Measurements from ENCODE around the gene ZNF268. TPM values are rescaled to one million over a fixed set of nuclear protein-coding genes. Genes with fewer than 3 reads are reported as not detected.

The ZNF268 gene
- total and polyA plus RNA-seq, 2 of the 13 experiments (the other 11 are each of a cell fraction or from before 2014, with no cell fraction given), result 7.6 to 31.3 TPM

DNA sequence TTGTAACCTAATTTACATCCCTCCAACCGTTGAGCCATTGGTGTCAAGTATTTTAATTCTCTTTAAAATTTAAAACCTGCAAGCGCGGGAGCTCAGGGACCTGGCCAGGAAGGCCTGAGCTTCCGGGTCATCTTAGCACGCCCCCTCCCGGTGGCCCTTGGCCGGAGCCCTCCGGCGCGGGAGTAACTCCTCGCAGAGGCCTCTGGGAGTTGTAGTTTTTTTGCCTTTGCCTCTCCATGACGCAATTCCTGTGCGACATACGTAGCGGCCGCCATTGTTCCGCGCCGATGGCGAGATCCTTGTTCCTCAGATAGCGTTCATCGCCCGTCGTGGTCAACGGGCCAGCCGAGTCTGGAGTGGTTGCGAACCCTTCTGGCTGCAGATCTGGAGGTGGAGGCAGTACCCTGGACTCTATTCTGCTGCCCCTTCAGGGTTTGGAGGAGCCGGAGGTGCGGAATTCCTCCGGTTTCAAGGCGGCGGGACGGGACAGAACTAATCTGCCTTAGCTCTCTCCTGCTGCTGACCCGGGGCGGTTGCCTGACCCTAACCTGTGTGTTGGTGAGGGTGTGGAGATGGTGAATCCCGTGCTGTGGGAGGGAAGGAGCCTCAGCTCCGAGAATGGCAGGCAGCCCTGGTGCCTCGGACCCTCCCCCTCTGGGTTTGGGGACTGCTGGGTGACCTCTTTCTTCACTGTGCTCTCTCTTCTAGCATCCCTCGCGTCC is at the start of gene ZNF268 (continued):
- TF ChIP-seq, protein P1, sequence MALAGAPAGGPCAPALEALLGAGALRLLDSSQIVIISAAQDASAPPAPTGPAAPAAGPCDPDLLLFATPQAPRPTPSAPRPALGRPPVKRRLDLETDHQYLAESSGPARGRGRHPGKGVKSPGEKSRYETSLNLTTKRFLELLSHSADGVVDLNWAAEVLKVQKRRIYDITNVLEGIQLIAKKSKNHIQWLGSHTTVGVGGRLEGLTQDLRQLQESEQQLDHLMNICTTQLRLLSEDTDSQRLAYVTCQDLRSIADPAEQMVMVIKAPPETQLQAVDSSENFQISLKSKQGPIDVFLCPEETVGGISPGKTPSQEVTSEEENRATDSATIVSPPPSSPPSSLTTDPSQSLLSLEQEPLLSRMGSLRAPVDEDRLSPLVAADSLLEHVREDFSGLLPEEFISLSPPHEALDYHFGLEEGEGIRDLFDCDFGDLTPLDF (CRISPR knock-in tag; IDR thresholded peaks at IDR 0.05), result peak; percentile 80; the same call in 1 of the 2 replicates
- TF ChIP-seq, protein P2, sequence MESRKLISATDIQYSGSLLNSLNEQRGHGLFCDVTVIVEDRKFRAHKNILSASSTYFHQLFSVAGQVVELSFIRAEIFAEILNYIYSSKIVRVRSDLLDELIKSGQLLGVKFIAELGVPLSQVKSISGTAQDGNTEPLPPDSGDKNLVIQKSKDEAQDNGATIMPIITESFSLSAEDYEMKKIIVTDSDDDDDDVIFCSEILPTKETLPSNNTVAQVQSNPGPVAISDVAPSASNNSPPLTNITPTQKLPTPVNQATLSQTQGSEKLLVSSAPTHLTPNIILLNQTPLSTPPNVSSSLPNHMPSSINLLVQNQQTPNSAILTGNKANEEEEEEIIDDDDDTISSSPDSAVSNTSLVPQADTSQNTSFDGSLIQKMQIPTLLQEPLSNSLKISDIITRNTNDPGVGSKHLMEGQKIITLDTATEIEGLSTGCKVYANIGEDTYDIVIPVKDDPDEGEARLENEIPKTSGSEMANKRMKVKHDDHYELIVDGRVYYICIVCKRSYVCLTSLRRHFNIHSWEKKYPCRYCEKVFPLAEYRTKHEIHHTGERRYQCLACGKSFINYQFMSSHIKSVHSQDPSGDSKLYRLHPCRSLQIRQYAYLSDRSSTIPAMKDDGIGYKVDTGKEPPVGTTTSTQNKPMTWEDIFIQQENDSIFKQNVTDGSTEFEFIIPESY (CRISPR knock-in tag; IDR thresholded peaks at IDR 0.05), result peak; percentile 65
- TF ChIP-seq ZKSCAN1 (IDR thresholded peaks at IDR 0.05; ENCODE audit: low read length), result 0 out of 2 replicates have a peak, but pooled peaks have one; percentile 15
- no peak for TF ChIP-seq ZNF224 (CRISPR knock-in tag; IDR thresholded peaks at IDR 0.05)
- TF ChIP-seq, protein P3, sequence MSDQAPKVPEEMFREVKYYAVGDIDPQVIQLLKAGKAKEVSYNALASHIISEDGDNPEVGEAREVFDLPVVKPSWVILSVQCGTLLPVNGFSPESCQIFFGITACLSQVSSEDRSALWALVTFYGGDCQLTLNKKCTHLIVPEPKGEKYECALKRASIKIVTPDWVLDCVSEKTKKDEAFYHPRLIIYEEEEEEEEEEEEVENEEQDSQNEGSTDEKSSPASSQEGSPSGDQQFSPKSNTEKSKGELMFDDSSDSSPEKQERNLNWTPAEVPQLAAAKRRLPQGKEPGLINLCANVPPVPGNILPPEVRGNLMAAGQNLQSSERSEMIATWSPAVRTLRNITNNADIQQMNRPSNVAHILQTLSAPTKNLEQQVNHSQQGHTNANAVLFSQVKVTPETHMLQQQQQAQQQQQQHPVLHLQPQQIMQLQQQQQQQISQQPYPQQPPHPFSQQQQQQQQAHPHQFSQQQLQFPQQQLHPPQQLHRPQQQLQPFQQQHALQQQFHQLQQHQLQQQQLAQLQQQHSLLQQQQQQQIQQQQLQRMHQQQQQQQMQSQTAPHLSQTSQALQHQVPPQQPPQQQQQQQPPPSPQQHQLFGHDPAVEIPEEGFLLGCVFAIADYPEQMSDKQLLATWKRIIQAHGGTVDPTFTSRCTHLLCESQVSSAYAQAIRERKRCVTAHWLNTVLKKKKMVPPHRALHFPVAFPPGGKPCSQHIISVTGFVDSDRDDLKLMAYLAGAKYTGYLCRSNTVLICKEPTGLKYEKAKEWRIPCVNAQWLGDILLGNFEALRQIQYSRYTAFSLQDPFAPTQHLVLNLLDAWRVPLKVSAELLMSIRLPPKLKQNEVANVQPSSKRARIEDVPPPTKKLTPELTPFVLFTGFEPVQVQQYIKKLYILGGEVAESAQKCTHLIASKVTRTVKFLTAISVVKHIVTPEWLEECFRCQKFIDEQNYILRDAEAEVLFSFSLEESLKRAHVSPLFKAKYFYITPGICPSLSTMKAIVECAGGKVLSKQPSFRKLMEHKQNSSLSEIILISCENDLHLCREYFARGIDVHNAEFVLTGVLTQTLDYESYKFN (CRISPR knock-in tag; conservative IDR thresholded peaks at IDR 0.05), result 0 out of 2 replicates have a peak, but pooled peaks have one; percentile 17
- TF ChIP-seq, protein P4, sequence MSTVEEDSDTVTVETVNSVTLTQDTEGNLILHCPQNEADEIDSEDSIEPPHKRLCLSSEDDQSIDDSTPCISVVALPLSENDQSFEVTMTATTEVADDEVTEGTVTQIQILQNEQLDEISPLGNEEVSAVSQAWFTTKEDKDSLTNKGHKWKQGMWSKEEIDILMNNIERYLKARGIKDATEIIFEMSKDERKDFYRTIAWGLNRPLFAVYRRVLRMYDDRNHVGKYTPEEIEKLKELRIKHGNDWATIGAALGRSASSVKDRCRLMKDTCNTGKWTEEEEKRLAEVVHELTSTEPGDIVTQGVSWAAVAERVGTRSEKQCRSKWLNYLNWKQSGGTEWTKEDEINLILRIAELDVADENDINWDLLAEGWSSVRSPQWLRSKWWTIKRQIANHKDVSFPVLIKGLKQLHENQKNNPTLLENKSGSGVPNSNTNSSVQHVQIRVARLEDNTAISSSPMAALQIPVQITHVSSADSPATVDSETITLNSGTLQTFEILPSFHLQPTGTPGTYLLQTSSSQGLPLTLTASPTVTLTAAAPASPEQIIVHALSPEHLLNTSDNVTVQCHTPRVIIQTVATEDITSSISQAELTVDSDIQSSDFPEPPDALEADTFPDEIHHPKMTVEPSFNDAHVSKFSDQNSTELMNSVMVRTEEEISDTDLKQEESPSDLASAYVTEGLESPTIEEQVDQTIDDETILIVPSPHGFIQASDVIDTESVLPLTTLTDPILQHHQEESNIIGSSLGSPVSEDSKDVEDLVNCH (CRISPR knock-in tag; IDR thresholded peaks at IDR 0.05), result no peak
- TF ChIP-seq ZNF607 (CRISPR knock-in tag; IDR thresholded peaks at IDR 0.05; ENCODE audit: borderline replicate concordance), result peak; percentile 19; the same call in 1 of the 2 replicates
- TF ChIP-seq ZNF75D (CRISPR knock-in tag; IDR thresholded peaks at IDR 0.05; ENCODE audit: borderline replicate concordance), result no peak
- peak; percentile 93 for TF ChIP-seq PHF8 (CRISPR knock-in tag; IDR thresholded peaks at IDR 0.05)
- TF ChIP-seq YY1 (IDR thresholded peaks at IDR 0.05; ENCODE audit: insufficient read depth, insufficient replicate concordance, low read depth, low read length), result peak; percentile 97
- TF ChIP-seq, protein P5, sequence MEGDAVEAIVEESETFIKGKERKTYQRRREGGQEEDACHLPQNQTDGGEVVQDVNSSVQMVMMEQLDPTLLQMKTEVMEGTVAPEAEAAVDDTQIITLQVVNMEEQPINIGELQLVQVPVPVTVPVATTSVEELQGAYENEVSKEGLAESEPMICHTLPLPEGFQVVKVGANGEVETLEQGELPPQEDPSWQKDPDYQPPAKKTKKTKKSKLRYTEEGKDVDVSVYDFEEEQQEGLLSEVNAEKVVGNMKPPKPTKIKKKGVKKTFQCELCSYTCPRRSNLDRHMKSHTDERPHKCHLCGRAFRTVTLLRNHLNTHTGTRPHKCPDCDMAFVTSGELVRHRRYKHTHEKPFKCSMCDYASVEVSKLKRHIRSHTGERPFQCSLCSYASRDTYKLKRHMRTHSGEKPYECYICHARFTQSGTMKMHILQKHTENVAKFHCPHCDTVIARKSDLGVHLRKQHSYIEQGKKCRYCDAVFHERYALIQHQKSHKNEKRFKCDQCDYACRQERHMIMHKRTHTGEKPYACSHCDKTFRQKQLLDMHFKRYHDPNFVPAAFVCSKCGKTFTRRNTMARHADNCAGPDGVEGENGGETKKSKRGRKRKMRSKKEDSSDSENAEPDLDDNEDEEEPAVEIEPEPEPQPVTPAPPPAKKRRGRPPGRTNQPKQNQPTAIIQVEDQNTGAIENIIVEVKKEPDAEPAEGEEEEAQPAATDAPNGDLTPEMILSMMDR (CRISPR knock-in tag; IDR thresholded peaks at IDR 0.05), result peak; percentile 88
- no peak for TF ChIP-seq ZNF569 (CRISPR knock-in tag; IDR thresholded peaks at IDR 0.05; ENCODE audit: borderline replicate concordance)
- no peak for TF ChIP-seq MATR3 (CRISPR knock-in tag; IDR thresholded peaks at IDR 0.05)
- TF ChIP-seq, protein P6, sequence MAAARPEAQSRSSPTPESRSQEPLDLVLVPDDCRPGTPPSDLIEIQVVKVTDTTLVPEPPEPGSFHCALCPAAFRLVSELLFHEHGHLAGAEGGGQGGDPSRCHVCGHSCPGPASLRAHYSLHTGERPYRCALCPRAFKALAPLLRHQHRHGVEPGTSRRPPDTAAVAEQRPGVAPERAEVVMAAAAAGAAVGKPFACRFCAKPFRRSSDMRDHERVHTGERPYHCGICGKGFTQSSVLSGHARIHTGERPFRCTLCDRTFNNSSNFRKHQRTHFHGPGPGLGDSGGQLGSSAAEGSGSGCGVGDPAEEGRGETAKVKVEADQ (CRISPR knock-in tag; IDR thresholded peaks at IDR 0.05; ENCODE audit: borderline replicate concordance), result no peak
- TF ChIP-seq SIX4 (CRISPR knock-in tag; IDR thresholded peaks at IDR 0.05), result no peak

Data from HepG2 (cell line).